ENCODE results near the gene ZNF837.

DNA sequence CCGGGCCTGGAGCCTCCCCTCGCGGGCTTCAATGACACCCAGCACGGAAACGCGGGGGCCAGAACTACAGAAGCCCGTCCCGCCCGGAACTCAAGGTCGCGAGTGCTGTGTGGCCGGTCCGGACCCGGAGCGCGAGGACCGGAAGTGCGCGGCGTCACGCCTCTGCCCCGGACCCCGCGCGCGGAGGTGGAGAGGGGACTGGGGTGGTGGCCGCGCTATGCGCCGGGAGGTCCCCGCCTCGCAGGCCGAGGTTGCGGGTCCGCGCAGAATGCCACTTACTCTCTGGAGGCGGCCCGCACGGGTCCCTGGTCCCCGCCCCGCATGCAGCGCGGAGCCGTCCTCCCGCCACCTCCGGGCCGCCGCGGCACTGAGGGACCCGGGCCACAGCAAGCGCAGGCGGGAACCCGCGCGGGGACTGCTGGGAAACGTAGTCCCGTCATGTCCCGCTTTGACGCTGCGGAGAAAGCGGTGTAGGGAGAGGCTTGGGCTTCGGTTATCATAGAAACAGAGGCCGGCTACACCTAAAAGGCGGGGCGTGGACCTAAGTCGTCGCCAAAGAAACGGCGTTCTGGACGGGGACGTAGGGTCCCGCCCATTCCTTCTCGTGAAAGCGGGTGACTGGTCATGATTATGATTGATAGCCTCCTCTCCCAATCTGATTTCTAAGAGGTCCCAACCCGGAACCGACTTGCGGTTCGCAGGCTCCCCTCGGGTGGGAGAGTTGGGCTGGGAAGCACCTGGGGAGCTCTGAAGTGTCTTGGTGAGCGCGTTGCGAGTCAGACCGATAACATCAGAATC lies at the start of gene ZNF837:
- TF ChIP-seq, protein P1, sequence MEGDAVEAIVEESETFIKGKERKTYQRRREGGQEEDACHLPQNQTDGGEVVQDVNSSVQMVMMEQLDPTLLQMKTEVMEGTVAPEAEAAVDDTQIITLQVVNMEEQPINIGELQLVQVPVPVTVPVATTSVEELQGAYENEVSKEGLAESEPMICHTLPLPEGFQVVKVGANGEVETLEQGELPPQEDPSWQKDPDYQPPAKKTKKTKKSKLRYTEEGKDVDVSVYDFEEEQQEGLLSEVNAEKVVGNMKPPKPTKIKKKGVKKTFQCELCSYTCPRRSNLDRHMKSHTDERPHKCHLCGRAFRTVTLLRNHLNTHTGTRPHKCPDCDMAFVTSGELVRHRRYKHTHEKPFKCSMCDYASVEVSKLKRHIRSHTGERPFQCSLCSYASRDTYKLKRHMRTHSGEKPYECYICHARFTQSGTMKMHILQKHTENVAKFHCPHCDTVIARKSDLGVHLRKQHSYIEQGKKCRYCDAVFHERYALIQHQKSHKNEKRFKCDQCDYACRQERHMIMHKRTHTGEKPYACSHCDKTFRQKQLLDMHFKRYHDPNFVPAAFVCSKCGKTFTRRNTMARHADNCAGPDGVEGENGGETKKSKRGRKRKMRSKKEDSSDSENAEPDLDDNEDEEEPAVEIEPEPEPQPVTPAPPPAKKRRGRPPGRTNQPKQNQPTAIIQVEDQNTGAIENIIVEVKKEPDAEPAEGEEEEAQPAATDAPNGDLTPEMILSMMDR (IDR thresholded peaks at IDR 0.05): no peak
- TF ChIP-seq, protein P2, sequence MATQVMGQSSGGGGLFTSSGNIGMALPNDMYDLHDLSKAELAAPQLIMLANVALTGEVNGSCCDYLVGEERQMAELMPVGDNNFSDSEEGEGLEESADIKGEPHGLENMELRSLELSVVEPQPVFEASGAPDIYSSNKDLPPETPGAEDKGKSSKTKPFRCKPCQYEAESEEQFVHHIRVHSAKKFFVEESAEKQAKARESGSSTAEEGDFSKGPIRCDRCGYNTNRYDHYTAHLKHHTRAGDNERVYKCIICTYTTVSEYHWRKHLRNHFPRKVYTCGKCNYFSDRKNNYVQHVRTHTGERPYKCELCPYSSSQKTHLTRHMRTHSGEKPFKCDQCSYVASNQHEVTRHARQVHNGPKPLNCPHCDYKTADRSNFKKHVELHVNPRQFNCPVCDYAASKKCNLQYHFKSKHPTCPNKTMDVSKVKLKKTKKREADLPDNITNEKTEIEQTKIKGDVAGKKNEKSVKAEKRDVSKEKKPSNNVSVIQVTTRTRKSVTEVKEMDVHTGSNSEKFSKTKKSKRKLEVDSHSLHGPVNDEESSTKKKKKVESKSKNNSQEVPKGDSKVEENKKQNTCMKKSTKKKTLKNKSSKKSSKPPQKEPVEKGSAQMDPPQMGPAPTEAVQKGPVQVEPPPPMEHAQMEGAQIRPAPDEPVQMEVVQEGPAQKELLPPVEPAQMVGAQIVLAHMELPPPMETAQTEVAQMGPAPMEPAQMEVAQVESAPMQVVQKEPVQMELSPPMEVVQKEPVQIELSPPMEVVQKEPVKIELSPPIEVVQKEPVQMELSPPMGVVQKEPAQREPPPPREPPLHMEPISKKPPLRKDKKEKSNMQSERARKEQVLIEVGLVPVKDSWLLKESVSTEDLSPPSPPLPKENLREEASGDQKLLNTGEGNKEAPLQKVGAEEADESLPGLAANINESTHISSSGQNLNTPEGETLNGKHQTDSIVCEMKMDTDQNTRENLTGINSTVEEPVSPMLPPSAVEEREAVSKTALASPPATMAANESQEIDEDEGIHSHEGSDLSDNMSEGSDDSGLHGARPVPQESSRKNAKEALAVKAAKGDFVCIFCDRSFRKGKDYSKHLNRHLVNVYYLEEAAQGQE (IDR thresholded peaks at IDR 0.05; ENCODE audit: insufficient read depth in 1 of 2, low read depth in 2 of 2, low read length in 1 of 2): no peak
- TF ChIP-seq POLR2AphosphoS5 (IDR thresholded peaks at IDR 0.05; ENCODE audit: low read depth, low read length): peak; percentile 93
